Right lobe of liver (tissue), 6 donors: ENCODE measurements around the gene ABCG2. TPM values are rescaled to one million over a fixed set of nuclear protein-coding genes. Genes with fewer than 3 reads are reported as not detected.

Experiments
- ATAC-seq, 4 donors: fragments of 200-7000 bp; cut with Tn5 transposase; one replicate each; pipeline ENCODE4 v1.9.1; 2020; ENCODE audit warnings: mild to moderate bottlenecking in 4 of 4, moderate library complexity in 4 of 4
- DNase-seq, 3 donors: peaks; one replicate each; pipeline ENCODE4 v3.0.0-alpha.2; 2020
- H3K27ac ChIP-seq, 3 donors: fragments of 200-600 bp; one replicate each; pipeline ENCODE4 v1.8.0; 2022
- H3K27me3 ChIP-seq, 2 donors: fragments of 200-600 bp; one replicate each; pipeline ENCODE4 v1.8.0; 2022
- H3K36me3 ChIP-seq, 4 donors: fragments of 200-600 bp; sonication (generic) in 1 of 4; one replicate each; pipeline versions ENCODE4 v1.5.1 to v1.8.0; 2017 to 2022; ENCODE audit warnings: control low read depth in 1 of 4
- H3K4me1 ChIP-seq, 4 donors: fragments of 200-600 bp; sonication (generic) in 1 of 4; one replicate each; pipeline versions ENCODE4 v1.5.1 to v1.8.0; 2017 to 2022; ENCODE audit warnings: control low read depth in 1 of 4
- H3K4me3 ChIP-seq, 3 donors: fragments of 200-600 bp; one replicate each; pipeline ENCODE4 v1.8.0; 2022
- H3K9me3 ChIP-seq, 4 donors: fragments of 200-600 bp; sonication (generic) in 1 of 4; one replicate each; pipeline versions ENCODE4 v1.5.1 to v1.8.0; 2017 to 2022; ENCODE audit warnings: control low read depth in 1 of 4
- POLR2A ChIP-seq: fragments of 450-650 bp; IDR thresholded peaks from one replicate; pipeline ENCODE4 v1.6.1; 2017; ENCODE audit warnings: antibody characterized with exemption, mild to moderate bottlenecking
- WGBS: methylation state at CpG from one replicate; pipeline ENCODE4 v1.1.6; 2018; ENCODE audit warnings: low coverage, low lambda C conversion rate; ENCODE audit not compliant: insufficient coverage; ENCODE audit errors: missing lambda C conversion rate; 5-methylcytosine and 5-hydroxymethylcytosine counted together
- intact Hi-C, 2 donors: fragments of 100-400 bp; cut with DNase I; formaldehyde crosslinking; loops; one replicate each; pipeline versions ENCODE4 v1.11.2 to v1.14.1; 2022
- total RNA-seq, 6 experiments: library from RNA; depleted of rRNA in 2 of 6; stranded (reverse); fragments of >200 nt in 2 of 6; fragmentation: NEBNext Ultra II Directional in 3 of 6; extraction: Animal tissue kit (Norgen Biotek cat#: 25700) in 3 of 6; gene quantifications; one replicate each; pipeline versions ENCODE4 v1.1.0 to v1.2.4, GENCODE V29; 2016 to 2023
- TF ChIP-seq, protein P1 (sequence below), 4 donors: fragments of 200-600 bp in 3 of 4; fragments of 450-650 bp in 1 of 4; IDR thresholded peaks; one replicate each; pipeline versions ENCODE4 v1.5.1 to v1.8.0; 2016 to 2022; ENCODE audit warnings: antibody characterized with exemption in 4 of 4, mild to moderate bottlenecking in 2 of 4
- donor health status: DM: no; HTN: yes; CAD: no.
- donor health status: DM: no; HTN: no; CAD: no.
- donor health status: DM: no; HTN: no; CAD: no.
- donor health status: DM: no; HTN: yes; CAD: no.
- donor health status: DM: no; HTN: yes; CAD: no.

The ABCG2 gene
- total RNA-seq, 6 experiments from 2014 or later: 6.4 to 11.4 (median 8.1) TPM

GRCh38 chr4:88070031-88070430, 88.4 kb downstream of the ABCG2 start:
- no peak for TF ChIP-seq POLR2A
- TF ChIP-seq, protein P1, sequence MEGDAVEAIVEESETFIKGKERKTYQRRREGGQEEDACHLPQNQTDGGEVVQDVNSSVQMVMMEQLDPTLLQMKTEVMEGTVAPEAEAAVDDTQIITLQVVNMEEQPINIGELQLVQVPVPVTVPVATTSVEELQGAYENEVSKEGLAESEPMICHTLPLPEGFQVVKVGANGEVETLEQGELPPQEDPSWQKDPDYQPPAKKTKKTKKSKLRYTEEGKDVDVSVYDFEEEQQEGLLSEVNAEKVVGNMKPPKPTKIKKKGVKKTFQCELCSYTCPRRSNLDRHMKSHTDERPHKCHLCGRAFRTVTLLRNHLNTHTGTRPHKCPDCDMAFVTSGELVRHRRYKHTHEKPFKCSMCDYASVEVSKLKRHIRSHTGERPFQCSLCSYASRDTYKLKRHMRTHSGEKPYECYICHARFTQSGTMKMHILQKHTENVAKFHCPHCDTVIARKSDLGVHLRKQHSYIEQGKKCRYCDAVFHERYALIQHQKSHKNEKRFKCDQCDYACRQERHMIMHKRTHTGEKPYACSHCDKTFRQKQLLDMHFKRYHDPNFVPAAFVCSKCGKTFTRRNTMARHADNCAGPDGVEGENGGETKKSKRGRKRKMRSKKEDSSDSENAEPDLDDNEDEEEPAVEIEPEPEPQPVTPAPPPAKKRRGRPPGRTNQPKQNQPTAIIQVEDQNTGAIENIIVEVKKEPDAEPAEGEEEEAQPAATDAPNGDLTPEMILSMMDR (IDR thresholded peaks at IDR 0.05): no peak
- Histone ChIP-seq H3K4me3 (no peak overlapping the region), H3K9me3 (no peaks in the 10 kb centered on the region), H3K27me3 (no peaks in the 10 kb centered on the region), H3K36me3 (peaks cover 0 to 6% (median 0%) of the 10 kb centered on the region in 4 donors), H3K4me1 (peaks cover 0 to 19% (median 6%) of the 10 kb centered on the region in 4 donors), H3K27ac (no peak overlapping the region)
- intact Hi-C loops: no loop called here
- no peak for DNase-seq
- no peak for ATAC-seq
- WGBS: 75% methylated on average over 1 of the region's 1 CpG

- Histone ChIP-seq H3K27me3 (no peaks in the 10 kb centered on the region), H3K36me3 (peaks cover 0 to 3% (median 0%) of the 10 kb centered on the region in 4 donors), H3K4me3 (no peak overlapping the region), H3K4me1 (peaks cover 0 to 72% (median 20%) of the 10 kb centered on the region in 4 donors), H3K9me3 (no peaks in the 10 kb centered on the region), H3K27ac (peak overlapping the region in 2 of 3 donors; percentile 9 to 76)
- 30% methylated on average over 6 of the region's 6 CpGs for WGBS
- ATAC-seq (peak; percentile 49 to 78 (median 61)), DNase-seq (peak in 1 of 3 donors; percentile 67)
- intact Hi-C loops: no loop called here
- TF ChIP-seq POLR2A: no peak
- TF ChIP-seq, protein P1 (IDR thresholded peaks at IDR 0.05): no peak
Measured at GRCh38 chr4:88064410-88064809, 94.0 kb downstream of the ABCG2 start.

DNA sequence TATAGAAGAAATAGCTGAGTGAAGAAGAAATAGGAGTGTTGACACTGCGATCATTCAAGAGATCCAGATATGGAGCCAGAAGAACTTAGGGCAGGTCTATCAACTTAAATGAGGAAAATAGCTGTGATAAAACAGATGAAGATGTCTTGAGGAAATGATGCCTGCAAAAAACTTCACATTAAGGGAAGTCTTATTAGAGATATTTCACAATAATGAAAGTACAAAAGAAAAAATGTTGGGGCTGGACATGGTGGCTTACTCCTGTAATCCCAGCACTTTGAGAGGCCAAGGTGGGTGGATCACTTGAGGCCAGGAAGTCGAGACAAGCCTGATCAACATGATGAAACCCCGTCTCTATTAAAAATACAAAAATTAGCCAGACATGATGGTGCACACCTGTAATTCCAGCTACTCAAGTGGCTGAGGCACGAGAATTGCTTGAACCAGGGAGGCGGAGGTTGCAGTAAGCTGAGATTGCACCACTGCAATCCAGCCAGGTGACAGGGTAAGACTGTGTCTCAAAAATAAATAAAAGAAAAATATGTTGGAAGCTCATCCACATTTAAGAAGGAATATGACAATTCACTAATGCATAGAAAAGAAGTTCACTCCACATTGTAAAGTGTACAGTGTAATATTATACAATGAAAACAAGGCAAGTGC, 94.7 kb downstream of the ABCG2 start:
- Histone ChIP-seq H3K27me3 (no peaks in the 10 kb centered on the region), H3K27ac (peak overlapping the region in 2 of 3 donors; percentile 9 to 76), H3K36me3 (peaks cover 0 to 3% (median 0%) of the 10 kb centered on the region in 4 donors), H3K4me1 (peaks cover 0 to 70% (median 20%) of the 10 kb centered on the region in 4 donors), H3K9me3 (no peaks in the 10 kb centered on the region), H3K4me3 (no peak overlapping the region)
- intact Hi-C loops: no loop called here
- no peak for TF ChIP-seq POLR2A
- TF ChIP-seq, protein P1 (IDR thresholded peaks at IDR 0.05): no peak
- ATAC-seq: peak in 3 of 4 donors; percentile 23 to 50 (median 36)
- peak in 1 of 3 donors; percentile 55 for DNase-seq
- WGBS: 42% methylated on average over 5 of the region's 5 CpGs

DNA sequence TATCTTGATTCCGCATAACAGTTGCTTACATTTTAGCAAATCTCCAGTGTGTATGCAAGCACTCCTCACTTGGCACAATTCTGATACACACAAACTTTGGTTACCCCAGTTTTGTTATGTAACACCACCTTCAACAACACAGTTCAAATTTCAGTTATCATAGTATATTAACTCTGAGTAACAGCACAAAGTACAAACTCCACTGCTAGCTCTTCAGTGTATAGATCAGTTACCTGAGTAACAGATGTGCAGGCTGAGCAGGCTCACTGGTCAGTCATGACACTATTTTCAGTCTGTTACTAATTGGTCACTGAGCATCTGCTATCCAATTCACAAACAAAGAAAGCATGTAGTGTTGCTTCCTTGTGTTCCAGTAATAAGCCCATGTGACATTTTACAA, 95.6 kb downstream of the ABCG2 start:
- ATAC-seq: peak; percentile 81 to 93 (median 90)
- peak overlapping the region in 2 of 3 donors; percentile 9 to 76 for H3K27ac ChIP-seq

More for the DNA sequence above, 95.6 kb downstream of the ABCG2 start:
- no peaks in the 10 kb centered on the region for H3K36me3 ChIP-seq
- H3K4me3 ChIP-seq: no peak overlapping the region
- H3K9me3 ChIP-seq: no peaks in the 10 kb centered on the region
- 28% methylated on average over 1 of the region's 1 CpG for WGBS
- TF ChIP-seq POLR2A: no peak
- TF ChIP-seq, protein P1 (IDR thresholded peaks at IDR 0.05): no peak
- peaks cover 0 to 69% (median 19%) of the 10 kb centered on the region in 4 donors for H3K4me1 ChIP-seq
- no peaks in the 10 kb centered on the region for H3K27me3 ChIP-seq
- DNase-seq: no peak
- intact Hi-C loops: no loop called here
